Right lobe of liver (tissue), 4 donors: Measurements from ENCODE around the gene CLN3.

Experiments used
- POLR2A ChIP-seq: fragments of 450-650 bp; IDR thresholded peaks from one replicate; pipeline ENCODE4 v1.6.1; 2017; ENCODE audit warnings: antibody characterized with exemption, mild to moderate bottlenecking
- TF ChIP-seq, protein P1 (sequence below), 4 donors: fragments of 200-600 bp in 3 of 4; fragments of 450-650 bp in 1 of 4; IDR thresholded peaks; one replicate each; pipeline versions ENCODE4 v1.5.1 to v1.8.0; 2016 to 2022; ENCODE audit warnings: antibody characterized with exemption in 4 of 4, mild to moderate bottlenecking in 2 of 4
- donor health status: DM: no; HTN: no; CAD: no.
- donor health status: DM: no; HTN: no; CAD: no.
- donor health status: DM: no; HTN: yes; CAD: no.

DNA sequence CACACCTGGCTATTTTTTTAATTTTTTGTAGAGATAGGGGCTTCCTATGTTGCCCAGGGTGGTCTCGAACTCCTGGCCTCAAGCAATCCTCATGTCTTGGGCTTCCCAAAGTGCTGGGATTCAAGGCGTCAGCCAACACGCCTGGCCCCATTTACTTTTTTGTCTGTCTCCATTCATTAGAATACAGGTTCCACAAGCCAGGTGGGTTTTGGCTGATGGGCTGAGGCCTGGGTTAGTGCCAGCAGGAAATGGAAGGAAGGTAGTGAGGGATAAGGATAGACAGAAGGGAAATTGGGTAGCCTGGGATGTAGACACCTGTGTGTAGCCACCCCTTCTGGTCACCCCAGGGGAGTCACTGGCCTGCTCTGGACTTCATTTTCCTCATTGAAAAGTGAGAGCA is 19.2 kb upstream of the CLN3 start:
- TF ChIP-seq, protein P1, sequence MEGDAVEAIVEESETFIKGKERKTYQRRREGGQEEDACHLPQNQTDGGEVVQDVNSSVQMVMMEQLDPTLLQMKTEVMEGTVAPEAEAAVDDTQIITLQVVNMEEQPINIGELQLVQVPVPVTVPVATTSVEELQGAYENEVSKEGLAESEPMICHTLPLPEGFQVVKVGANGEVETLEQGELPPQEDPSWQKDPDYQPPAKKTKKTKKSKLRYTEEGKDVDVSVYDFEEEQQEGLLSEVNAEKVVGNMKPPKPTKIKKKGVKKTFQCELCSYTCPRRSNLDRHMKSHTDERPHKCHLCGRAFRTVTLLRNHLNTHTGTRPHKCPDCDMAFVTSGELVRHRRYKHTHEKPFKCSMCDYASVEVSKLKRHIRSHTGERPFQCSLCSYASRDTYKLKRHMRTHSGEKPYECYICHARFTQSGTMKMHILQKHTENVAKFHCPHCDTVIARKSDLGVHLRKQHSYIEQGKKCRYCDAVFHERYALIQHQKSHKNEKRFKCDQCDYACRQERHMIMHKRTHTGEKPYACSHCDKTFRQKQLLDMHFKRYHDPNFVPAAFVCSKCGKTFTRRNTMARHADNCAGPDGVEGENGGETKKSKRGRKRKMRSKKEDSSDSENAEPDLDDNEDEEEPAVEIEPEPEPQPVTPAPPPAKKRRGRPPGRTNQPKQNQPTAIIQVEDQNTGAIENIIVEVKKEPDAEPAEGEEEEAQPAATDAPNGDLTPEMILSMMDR (IDR thresholded peaks at IDR 0.05), result no peak
- TF ChIP-seq POLR2A, result no peak
